ENCODE results near the gene CPOX. TPM values are rescaled to one million over a fixed set of nuclear protein-coding genes. Genes with fewer than 3 reads are reported as not detected.

The CPOX gene
- total and polyA plus RNA-seq, 2 of the 8 experiments (the other 6 are each of a cell fraction or from before 2014, with no cell fraction given), result 17.4 to 27.0 TPM

DNA sequence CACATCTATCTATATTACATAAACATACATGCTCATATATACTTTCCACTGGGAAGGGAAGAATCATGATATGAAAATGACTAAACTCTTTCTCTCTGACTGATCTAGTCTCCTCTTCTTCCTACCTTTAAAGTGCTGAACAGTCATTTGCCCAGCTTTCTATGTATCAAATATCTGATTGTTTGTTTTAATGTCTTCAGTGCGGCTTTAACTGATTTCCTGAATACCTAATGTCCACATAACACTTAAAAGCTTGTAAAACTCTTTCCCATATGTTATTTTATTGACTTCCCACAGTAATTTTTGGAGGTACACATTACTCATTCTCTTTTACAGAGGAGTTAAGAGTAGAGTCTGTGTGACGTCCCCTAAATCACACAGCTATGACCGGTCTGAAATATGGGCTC, 28.2 kb downstream of the CPOX start (continued):
- TF ChIP-seq, protein P1, sequence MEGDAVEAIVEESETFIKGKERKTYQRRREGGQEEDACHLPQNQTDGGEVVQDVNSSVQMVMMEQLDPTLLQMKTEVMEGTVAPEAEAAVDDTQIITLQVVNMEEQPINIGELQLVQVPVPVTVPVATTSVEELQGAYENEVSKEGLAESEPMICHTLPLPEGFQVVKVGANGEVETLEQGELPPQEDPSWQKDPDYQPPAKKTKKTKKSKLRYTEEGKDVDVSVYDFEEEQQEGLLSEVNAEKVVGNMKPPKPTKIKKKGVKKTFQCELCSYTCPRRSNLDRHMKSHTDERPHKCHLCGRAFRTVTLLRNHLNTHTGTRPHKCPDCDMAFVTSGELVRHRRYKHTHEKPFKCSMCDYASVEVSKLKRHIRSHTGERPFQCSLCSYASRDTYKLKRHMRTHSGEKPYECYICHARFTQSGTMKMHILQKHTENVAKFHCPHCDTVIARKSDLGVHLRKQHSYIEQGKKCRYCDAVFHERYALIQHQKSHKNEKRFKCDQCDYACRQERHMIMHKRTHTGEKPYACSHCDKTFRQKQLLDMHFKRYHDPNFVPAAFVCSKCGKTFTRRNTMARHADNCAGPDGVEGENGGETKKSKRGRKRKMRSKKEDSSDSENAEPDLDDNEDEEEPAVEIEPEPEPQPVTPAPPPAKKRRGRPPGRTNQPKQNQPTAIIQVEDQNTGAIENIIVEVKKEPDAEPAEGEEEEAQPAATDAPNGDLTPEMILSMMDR (IDR thresholded peaks at IDR 0.05; ENCODE audit: control extremely low read depth in 1 of 3, insufficient read depth in 1 of 3, low read depth in 1 of 3, low read length in 3 of 3), result no peak
- TF ChIP-seq SP4 (IDR thresholded peaks at IDR 0.05; ENCODE audit: low read length) (no peak), FOSL1 (IDR thresholded peaks at IDR 0.05; ENCODE audit: insufficient read depth, low read depth, low read length) (no peak)
- TF ChIP-seq, protein P2, sequence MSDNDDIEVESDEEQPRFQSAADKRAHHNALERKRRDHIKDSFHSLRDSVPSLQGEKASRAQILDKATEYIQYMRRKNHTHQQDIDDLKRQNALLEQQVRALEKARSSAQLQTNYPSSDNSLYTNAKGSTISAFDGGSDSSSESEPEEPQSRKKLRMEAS (IDR thresholded peaks at IDR 0.05), result no peak
